Fibroblast of skin of scalp (primary cell): ENCODE data around the gene TPM3.
A peak's percentile ranks its signal among the peaks of the same experiment; 100 is the strongest.
"Not testable (repeated sequence)": the region's sequence is repeated elsewhere in the genome, so short reads cannot be mapped to it uniquely, and the experiment has no call there.

Experiments used
- DNase-seq: peaks from one replicate; pipeline ENCODE4 v3.0.0-alpha.2; 2013

TPM3 gene

DNA sequence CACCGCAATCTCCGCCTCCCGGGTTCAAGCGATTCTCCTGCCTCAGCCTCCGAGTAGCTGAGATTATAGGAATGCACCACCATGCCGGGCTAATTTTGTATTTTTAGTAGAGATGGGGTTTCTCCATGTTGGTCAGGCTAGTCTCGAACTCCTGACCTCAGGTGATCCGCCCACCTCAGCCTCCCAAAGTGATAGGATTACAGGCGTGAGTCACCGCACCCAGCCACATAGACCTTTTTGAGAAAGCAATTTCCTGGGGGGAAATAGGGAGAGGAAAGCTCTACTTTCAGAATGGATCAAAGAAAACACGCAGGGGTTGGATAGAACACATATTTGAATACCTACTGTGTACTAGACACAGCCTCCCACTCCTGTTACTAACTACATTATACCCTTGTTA is 13.9 kb upstream of the TPM3 start:
- DNase-seq, result not testable (repeated sequence)

GRCh38 chr1:154199563-154199879 is 7.6 kb upstream of the TPM3 start:
- no peak for DNase-seq

GRCh38 chr1:154198756-154199562 is 7.1 kb upstream of the TPM3 start:
- DNase-seq, result peak; percentile 64

DNA sequence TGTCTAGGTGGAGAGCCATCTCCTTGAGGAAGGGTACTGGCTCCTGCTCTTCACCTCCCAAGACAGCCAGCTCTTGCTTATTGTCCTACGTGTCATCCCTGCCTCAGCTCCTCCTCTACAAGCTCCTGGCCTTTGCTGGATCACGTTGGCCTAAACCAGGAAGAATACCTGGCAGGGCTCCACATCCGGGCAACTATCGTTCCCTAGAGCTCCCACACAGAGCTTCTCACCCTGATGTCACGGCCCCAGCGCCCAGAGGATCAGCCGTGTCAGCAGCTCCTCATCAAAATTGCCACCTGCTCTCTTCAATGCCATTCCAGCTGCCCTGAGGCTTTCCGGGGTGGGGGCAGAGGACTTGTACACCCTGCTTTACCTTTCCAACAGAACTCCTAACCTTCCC is 1.9 kb upstream of the TPM3 start:
- DNase-seq, result no peak

DNA sequence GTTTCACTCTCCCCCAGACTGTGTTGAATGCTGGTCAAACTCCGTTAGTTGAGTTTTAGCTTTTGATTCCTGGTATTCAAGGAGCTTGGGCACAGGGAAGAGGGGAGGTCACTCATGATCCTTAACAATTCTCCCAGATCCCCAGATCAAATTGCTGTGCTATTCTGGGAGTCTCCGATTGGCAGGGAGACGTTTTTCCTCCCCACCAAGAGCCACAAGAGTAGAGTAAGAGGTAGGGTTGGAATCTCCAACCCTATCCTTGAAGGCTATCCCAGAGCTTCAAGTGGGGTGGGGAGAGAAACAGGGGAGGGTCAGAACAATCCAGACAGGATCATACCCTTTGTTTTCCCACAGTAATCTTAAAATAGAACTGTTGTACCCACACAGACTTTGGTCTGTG is 576 bp upstream of the TPM3 start:
- DNase-seq, result no peak

DNA sequence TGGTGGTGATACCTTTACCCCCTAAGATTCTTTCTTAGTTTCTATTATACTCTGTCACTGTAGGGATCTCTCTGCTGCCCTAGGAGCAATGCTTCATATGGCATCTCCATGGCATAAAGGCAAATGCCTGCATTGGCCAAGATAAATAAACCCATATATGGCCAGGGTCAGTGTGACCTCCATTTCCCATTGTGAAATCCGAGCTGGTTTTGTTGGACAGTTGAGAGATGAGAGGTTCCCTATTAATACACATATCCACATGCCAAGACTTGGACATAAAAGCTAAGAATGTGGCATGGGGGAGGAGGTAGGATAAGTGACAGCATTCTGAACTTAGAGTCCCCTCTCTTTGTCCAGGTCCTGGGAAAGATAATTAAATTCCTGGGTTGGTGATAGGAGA is 1.4 kb downstream of the TPM3 start:
- no peak for DNase-seq

- DNase-seq, result no peak
These were observed 4.9 kb downstream of the TPM3 start for GRCh38 chr1:154186852-154187501.

GRCh38 chr1:154186177-154186576 is 5.7 kb downstream of the TPM3 start:
- DNase-seq, result peak; percentile 13

- DNase-seq, result peak; percentile 96
These were observed 8.6 kb downstream of the TPM3 start for GRCh38 chr1:154183046-154183915.

DNA sequence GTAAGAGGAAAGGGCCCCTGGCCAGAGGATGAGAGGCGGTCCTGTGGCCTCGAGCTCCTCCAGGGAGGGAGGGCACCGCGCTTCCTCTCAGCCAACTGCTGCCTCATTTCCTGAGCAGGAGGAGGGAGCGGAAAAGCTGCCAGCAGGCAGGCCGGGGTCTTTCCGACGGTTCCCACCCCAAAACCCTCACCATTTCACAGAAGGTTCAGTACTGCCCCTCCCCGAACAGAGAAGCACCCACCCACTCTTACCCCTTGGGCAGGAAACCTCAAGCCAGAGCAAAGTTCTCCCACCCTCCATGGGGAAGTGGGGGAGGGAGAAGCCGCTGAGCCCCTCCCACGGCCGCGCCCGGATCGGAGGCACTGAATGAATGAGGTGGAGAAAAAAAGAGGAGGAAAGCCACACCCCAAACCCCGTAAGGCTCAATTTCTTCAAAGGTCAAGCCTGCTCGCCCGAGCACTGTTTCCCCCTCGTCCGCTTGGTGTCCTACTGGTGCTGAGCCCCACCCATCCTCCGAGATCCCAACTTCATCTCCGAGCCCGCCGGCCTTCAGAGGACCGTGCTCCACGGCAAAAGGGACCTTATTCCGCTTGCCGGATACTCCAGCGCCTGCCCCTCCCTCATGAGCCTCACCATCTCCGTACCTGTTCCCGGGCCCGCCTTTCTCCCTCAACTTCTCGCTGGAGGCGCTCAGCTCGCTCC is 9.4 kb downstream of the TPM3 start:
- DNase-seq, result peak; percentile 56

GRCh38 chr1:154181944-154182343 is 10.0 kb downstream of the TPM3 start:
- no peak for DNase-seq

DNA sequence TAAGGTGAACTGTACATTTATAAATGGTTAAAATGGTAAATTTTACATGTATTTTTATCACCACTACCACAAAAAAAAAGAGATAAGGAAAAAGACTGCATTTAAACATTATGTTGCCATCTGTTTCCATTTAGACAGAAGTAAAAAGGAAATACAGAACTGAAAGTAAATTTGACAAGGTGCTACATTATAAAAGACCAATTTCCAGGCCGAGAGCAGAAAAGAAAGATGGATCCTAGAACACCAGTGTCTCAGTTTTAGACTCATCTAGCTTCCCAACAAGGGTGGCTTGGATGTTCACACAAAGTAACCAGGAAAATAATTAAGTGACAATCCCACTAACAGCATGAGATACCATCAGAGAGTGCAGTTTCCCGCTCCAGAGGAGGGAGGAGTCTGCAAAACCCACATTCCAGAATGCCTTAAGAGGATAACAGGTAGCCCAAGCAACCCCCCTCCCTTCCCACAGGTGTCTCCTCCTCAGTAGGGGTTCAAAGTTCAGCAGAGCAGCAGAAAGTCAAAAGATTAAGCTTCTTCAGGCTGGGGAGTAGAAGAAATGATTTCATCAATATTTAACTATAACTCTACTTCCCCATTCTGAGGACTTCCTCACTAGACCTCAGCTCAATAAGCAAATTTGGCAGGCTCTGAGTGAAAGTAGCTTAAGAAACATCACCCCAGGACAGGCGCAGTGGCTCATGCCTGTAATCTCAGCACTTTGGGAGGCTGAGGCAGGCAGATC is 11.8 kb downstream of the TPM3 start:
- DNase-seq, result no peak

DNA sequence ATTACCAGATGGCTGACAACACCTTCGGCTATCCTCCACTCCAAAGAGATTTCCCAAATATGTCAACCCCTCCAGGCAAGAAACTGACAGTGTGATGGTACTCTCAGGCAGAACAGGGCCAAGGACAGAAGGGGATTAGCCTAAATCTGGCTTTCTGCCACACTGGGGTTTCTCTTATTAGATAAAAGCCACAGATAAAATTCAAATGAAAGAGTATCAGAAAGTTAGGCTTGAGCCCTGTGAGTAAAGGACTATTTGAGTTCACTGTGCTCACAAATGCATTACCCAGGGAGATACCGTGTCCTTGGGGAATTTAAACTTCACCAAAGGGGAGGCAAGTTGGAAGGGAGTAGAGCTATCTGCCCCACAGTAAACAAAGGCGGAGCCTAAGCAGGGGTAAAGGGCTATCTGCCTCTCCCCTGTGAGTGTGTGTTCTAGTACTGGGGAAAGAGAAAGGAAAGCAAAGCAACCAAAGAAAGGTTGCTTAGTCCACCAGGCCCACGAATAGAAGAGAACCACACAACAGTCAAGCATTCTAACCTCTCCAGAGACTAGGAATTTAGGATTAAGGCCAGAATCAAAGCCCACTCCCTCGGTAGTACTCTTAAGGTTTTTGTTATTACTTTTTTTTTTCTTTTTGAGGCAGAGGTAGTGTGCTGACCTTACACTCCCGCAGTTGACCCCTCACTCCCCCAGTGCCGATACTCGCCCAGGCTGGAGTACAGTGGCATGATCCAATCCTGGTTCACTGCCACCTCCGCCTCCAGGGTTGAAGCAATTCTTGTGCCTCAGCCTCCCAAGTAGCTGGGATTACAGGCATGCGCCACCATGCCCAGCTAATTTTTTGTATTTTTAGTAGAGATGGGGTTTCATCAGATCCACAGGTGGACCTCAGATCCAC is 12.7 kb downstream of the TPM3 start:
- DNase-seq, result no peak

- no peak for DNase-seq
These were observed 13.9 kb downstream of the TPM3 start for GRCh38 chr1:154178013-154178412.

DNA sequence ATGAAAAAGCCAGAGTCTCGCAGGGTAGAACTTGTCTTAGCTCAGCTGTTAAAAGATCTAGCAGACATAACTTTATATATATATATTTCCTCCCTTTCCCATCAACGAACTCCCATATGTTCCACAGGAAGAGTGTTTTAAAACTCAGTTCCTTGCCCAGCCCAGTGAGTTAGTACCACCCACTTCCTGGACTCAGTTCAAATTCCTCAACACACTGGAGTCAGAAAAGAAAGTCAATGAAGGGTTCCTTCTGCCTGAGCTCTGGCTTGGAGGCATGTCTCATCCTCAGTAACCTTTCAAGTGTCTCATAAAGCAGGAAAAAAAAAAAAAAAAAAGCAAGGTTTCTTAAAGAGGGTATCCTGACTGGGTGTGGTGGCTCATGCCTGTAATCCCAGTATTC is 15.6 kb downstream of the TPM3 start:
- peak; percentile 73 for DNase-seq

DNA sequence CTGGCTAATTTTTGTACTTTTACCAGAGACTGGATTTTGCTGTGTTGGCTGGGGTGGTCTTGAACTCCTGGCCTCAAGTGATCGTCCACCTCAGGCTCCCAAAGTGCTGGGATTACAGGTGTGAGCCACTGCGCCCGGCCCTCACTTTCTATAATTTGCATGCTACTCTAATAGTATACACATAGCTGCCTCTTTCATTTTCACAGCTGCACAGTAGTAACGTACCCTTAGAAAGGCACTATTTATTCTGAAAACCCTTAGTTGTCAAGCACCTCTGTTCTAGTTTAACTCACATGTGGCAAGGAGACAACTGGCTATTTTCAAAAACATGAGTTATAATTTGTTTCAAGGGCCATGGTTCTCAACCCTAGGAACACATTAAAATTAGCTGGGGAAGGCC is 17.2 kb downstream of the TPM3 start:
- DNase-seq, result no peak

DNA sequence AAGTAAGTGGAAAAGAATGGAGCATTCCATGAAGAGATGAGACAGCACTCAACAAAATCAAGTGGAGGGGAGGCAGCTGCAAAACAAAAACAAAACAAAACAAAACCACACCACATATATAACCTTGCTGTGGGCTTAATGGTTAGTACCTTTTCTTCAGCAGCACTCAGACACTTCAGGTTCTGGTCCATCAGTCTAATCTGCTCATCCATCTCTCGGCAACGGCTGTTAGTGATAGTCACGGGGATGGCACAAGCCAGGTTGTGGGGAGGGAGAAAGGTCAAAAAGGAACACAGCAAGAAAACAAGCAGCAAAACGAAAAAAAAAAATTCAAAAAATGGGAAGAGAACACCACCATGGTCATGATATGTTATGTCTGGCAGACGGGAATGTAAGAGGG is 20.0 kb downstream of the TPM3 start:
- DNase-seq, result no peak

GRCh38 chr1:154171223-154171583 is 20.7 kb downstream of the TPM3 start:
- DNase-seq, result no peak

DNA sequence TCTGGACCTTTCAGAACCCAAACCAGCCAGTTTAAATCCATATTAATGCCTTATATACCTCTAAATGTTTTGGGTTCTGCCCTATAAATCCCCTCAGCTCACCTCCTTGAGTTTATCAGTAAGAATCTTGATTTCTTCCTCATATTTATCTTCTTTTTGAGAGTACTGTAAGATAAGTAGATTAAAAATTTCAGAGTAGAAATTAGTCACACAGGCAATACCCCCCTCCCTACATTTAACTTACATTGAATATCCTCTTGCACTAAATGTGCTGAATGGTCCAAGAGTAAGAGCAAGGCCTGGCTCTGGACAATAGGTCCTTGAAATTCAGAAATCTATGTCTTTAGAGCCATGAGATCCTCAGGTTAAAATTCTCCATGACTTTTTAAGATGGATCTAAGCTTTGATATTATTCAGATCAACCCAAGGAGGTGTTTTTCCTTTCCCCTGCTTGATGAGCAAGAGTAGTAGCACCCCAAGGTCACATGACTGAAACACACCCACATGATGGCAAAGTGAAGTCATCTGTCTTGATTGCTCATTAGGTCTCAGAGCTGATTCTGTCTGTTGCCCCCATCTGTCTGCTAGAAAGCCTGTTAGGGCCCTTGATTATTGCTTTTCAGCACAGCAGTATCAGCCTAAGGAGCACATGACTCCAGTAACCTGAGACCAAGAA is 21.2 kb downstream of the TPM3 start:
- DNase-seq, result no peak

DNA sequence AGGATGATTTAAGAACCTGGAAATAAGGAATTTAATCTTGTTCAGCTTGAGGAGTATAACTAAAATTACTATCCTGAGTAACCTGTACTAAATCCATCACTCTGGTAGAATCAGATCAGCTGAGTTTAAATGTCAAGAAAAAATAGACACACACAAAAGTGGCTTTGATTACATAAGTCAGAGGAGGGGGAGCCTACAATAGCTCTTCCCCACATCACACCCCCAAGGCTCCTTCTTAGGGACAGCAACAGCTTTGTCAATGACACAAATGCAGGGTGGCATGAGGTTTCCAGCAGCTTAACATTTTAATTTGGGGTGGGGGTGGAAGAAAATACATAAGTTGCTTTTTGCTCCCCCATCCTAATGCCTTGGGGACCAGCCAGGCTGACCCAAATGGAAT is 24.4 kb downstream of the TPM3 start:
- DNase-seq, result no peak

DNA sequence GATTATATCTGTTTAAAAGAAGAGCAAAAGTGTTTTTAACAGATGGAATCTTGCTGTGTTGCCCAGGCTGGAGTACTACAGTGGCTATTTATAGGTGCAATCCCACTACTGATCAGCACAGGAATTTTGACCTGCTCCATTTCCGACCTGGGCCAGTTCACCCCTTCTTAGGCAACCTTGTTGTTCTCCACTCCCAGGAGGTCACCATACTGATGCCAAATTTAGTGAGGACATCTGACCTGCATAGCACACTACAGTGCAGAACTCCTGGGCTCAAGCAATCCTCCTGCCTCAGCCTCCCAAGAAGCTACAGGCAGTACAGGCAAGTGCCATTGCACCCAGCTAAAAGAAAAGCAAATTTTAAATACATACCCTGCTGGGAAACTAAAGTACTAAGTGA is 25.7 kb downstream of the TPM3 start:
- no peak for DNase-seq
